Esophagus squamous epithelium (tissue), 5 donors: ENCODE data around the gene RPL37. TPM values are rescaled to one million over a fixed set of nuclear protein-coding genes. Genes with fewer than 3 reads are reported as not detected.
A peak's percentile ranks its signal among the peaks of the same experiment; 100 is the strongest.

Source experiments
- DNase-seq: peaks from one replicate; lab custom pipeline; 2025; lab: John Stamatoyannopoulos, UW
- H3K27ac ChIP-seq, 4 donors: fragments of 200-600 bp; sonication (generic); one replicate each; pipeline ENCODE4 v1.5.1; 2016 to 2019; ENCODE audit warnings: mild to moderate bottlenecking in 1 of 4
- H3K27me3 ChIP-seq, 4 donors: fragments of 200-600 bp; sonication (generic); 1 replicate in 3 of 4; 2 replicates in 1 of 4; pipeline versions ENCODE4 v1.5.1 to v1.6.0; 2017 to 2021; ENCODE audit warnings: antibody characterized with exemption in 1 of 4
- H3K36me3 ChIP-seq, 3 donors: fragments of 200-600 bp; sonication (generic); one replicate each; pipeline ENCODE4 v1.5.1; 2016 to 2019
- H3K4me1 ChIP-seq, 3 donors: fragments of 200-600 bp; sonication (generic); one replicate each; pipeline ENCODE4 v1.5.1; 2017 to 2019
- H3K4me3 ChIP-seq, 4 donors: fragments of 200-600 bp; sonication (generic); 1 replicate in 3 of 4; 2 replicates in 1 of 4; pipeline ENCODE4 v1.5.1; 2016 to 2019; ENCODE audit warnings: mild to moderate bottlenecking in 2 of 4, moderate library complexity in 1 of 4
- H3K9me3 ChIP-seq, 3 donors: fragments of 200-600 bp; sonication (generic); one replicate each; pipeline ENCODE4 v1.5.1; 2016 to 2019
- POLR2A ChIP-seq, 4 donors: fragments of 450-650 bp; IDR thresholded peaks; one replicate each; pipeline ENCODE4 v1.6.1; 2017; ENCODE audit warnings: antibody characterized with exemption in 4 of 4, mild to moderate bottlenecking in 4 of 4, moderate library complexity in 3 of 4
- WGBS, 2 donors: methylation state at CpG; one replicate each; pipeline ENCODE4 v1.1.5; 2018; 5-methylcytosine and 5-hydroxymethylcytosine counted together
- intact Hi-C: fragments of 100-400 bp; cut with DNase I; formaldehyde crosslinking; loops from one replicate; pipeline ENCODE4 v1.15.0; 2022
- total RNA-seq, 4 donors: library from RNA; depleted of rRNA; stranded (reverse); fragments of >200 nt; gene quantifications; one replicate each; pipeline ENCODE4 v1.1.0, GENCODE V29; 2016
- TF ChIP-seq, protein P1 (sequence below), 6 experiments: fragments of 450-650 bp in 4 of 6; fragments of 200-600 bp in 2 of 6; sonication (generic) in 2 of 6; IDR thresholded peaks; one replicate each; pipeline ENCODE4 v1.5.1; 2016 to 2019; ENCODE audit warnings: antibody characterized with exemption in 6 of 6, mild to moderate bottlenecking in 4 of 6, moderate library complexity in 4 of 6
- donor health status: DM: yes; HTN: yes; CAD: no.

The RPL37 gene
- total RNA-seq, 4 donors from 2014 or later, result 79.6 to 183 (median 88.2) TPM

DNA sequence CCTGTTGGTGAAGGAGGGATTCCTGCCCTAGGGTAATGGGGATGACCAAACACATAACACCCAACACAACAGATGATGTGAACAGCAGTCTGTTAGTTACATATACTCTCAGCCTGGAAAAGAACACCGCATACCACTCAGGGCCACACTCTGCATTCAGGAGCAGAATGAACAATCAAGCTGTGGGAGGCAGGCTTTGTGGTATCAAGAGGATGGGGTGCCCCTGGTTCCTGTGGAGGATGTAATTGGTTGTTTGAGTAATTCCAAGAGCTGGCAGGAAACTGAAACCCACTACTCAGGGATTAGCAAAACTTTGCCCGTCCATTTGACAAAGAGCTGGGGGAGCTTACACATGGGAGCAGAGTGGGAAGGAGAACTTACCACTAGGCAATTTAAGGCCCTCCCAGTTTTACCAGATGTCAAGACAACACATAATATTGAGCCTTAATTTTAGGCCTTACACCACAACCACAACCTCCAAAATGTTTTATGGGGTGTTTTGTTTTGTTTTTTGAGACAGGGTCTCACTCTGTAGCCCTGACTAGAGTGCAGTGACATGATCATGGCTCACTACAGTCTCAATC, 21.2 kb downstream of the RPL37 start:
- H3K4me1 ChIP-seq, result no peaks in the 10 kb centered on the region
- H3K9me3 ChIP-seq, result no peaks in the 10 kb centered on the region
- no peaks in the 10 kb centered on the region for H3K36me3 ChIP-seq
- TF ChIP-seq POLR2A (IDR thresholded peaks at IDR 0.05), result no peak
- TF ChIP-seq, protein P1, sequence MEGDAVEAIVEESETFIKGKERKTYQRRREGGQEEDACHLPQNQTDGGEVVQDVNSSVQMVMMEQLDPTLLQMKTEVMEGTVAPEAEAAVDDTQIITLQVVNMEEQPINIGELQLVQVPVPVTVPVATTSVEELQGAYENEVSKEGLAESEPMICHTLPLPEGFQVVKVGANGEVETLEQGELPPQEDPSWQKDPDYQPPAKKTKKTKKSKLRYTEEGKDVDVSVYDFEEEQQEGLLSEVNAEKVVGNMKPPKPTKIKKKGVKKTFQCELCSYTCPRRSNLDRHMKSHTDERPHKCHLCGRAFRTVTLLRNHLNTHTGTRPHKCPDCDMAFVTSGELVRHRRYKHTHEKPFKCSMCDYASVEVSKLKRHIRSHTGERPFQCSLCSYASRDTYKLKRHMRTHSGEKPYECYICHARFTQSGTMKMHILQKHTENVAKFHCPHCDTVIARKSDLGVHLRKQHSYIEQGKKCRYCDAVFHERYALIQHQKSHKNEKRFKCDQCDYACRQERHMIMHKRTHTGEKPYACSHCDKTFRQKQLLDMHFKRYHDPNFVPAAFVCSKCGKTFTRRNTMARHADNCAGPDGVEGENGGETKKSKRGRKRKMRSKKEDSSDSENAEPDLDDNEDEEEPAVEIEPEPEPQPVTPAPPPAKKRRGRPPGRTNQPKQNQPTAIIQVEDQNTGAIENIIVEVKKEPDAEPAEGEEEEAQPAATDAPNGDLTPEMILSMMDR (IDR thresholded peaks at IDR 0.05), result no peak
- intact Hi-C loops, result no loop called here
- WGBS, 2 donors, result 65 to 72% methylated on average over 2 of the region's 2 CpGs
- H3K27ac ChIP-seq, result no peak overlapping the region
- H3K4me3 ChIP-seq, result no peak overlapping the region
- no peak for DNase-seq
- H3K27me3 ChIP-seq, result no peaks in the 10 kb centered on the region

DNA sequence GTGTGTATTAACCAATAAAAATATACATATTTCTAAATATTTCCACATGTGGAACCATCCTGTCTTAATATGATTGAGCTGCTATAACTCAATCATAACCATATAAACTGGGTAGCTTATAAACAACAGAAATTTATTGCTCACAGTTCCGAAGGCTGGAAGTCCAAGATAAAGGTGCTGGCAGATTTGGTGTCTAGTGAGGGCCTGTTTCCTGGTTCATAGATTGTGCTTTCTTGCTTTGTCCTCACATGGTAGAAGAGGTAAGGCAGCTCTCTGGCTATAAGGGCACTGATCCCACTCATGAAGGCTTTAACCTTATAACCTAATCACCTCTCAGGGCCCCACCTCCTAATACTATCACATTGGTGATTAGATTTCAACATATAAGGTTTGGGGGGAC, 22.9 kb downstream of the RPL37 start:
- Histone ChIP-seq H3K4me3 (no peak overlapping the region), H3K27me3 (no peaks in the 10 kb centered on the region), H3K36me3 (no peaks in the 10 kb centered on the region), H3K9me3 (no peaks in the 10 kb centered on the region), H3K4me1 (no peaks in the 10 kb centered on the region), H3K27ac (no peak overlapping the region)
- TF ChIP-seq, protein P1 (IDR thresholded peaks at IDR 0.05), result no peak
- no peak for TF ChIP-seq POLR2A (IDR thresholded peaks at IDR 0.05)
- DNase-seq, result no peak
- WGBS, 2 donors, result 38 to 81% methylated on average over 1 of the region's 1 CpG
- intact Hi-C loops, result no loop called here

DNA sequence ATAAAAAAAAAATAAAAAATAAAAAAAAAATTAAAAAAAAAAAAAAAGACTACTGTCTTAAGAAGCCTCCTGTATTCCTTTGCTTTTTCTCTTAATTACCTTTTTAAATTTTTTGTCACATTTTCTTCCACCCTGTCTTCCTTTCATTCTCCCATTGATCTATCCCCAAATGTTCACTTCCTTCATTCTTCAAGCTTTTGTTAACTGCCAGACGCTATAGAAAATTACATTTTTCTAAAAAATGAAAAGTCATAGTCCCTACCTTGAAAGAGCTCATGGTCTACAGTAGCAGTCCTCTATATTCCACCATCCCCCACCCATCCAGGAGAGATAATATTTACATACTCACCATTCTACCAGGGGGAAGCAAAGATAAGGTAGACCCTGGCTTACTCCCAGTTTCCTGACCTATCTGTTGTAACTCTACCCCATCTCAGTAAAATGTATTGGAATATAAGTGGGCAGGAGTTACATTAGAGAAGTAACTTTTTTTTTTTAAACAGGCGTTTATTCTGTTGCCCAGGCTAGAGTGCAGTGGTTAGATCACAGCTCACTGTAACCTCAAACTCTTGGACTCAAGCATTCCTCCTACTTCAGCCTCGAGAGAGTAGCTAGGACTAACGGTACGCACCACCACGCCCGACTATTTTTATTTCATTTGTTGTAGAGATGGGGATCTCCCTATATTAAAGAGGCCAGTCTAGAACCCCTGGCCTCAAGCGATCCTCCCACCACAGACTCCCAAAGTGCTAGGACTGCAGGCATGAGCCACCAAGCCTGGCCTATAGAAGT, 33.1 kb downstream of the RPL37 start:
- H3K36me3 ChIP-seq, result no peaks in the 10 kb centered on the region
- TF ChIP-seq, protein P1 (IDR thresholded peaks at IDR 0.05), result no peak
- TF ChIP-seq POLR2A (IDR thresholded peaks at IDR 0.05), result no peak
- H3K9me3 ChIP-seq, result no peaks in the 10 kb centered on the region
- H3K4me1 ChIP-seq, result peaks cover 0 to 19% (median 10%) of the 10 kb centered on the region in 3 donors
- intact Hi-C loops, result no loop called here
- H3K27ac ChIP-seq, result no peak overlapping the region
- H3K27me3 ChIP-seq, result no peaks in the 10 kb centered on the region
- WGBS, 2 donors, result 78 to 82% methylated on average over 2 to 7 of the region's 8 CpGs
- H3K4me3 ChIP-seq, result no peak overlapping the region
- DNase-seq, result no peak

DNA sequence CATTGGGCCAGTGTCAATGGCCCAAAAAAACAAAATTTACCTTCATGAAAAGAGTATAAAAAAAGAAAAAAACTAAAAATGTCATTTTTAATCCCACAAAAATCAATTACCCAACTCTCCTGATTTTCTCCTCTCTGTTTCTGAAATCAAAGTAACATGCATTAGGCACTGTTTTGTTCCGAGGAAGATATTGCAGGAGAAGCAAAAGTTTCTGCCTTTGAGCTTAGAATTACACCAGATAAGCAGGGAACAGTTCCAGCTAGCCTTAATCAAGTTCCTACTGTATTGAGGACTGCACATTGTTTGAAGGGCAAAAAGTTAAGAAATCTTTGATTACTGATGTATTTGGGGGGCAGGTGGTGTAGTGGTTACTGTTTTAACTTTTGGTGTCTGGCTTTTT, 35.8 kb downstream of the RPL37 start:
- Histone ChIP-seq H3K27ac (peak overlapping the region in 1 of 4 donors; percentile 97), H3K27me3 (no peaks in the 10 kb centered on the region), H3K36me3 (no peaks in the 10 kb centered on the region), H3K9me3 (no peaks in the 10 kb centered on the region), H3K4me1 (peaks cover 0 to 43% (median 26%) of the 10 kb centered on the region in 3 donors), H3K4me3 (peak overlapping the region in 1 of 4 donors; percentile 91)
- WGBS, 2 donors, result 0 to 14% methylated on average over 1 of the region's 1 CpG
- TF ChIP-seq POLR2A (IDR thresholded peaks at IDR 0.05), result no peak
- TF ChIP-seq, protein P1 (IDR thresholded peaks at IDR 0.05), result no peak
- intact Hi-C loops, result no loop called here
- no peak for DNase-seq

DNA sequence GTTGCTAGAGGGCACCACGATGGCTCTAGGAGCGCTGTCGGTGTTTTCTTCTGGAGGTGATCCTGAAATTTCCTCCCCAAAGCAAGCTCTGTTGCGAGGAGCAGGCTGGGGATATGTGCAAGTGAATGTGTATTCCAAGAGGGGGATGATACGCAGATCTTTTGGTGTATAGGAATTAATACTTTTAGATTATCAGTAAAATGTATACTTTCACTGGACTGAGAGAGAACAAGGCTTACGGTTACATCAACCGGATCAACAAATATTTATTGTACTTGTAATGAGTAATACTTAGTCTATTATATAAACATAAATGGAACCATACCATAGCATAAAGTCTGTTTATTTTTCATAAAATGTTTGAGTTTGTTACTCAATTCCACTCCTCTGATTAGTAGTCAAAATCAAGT, 36.2 kb downstream of the RPL37 start:
- Histone ChIP-seq H3K36me3 (no peaks in the 10 kb centered on the region), H3K9me3 (no peaks in the 10 kb centered on the region), H3K4me1 (peaks cover 0 to 47% (median 26%) of the 10 kb centered on the region in 3 donors), H3K4me3 (peak overlapping the region; percentile 63 to 100 (median 94)), H3K27ac (peak overlapping the region; percentile 92 to 97 (median 94)), H3K27me3 (no peaks in the 10 kb centered on the region)
- intact Hi-C loops, result no loop called here
- TF ChIP-seq POLR2A (IDR thresholded peaks at IDR 0.05), result no peak
- TF ChIP-seq, protein P1 (IDR thresholded peaks at IDR 0.05), result no peak
- 1 to 4% methylated on average over 6 of the region's 7 CpGs for WGBS, 2 donors
- DNase-seq, result no peak
